Measurements from ENCODE around the gene CSGALNACT2.
"Not testable (repeated sequence)": the region's sequence is repeated elsewhere in the genome, so short reads cannot be mapped to it uniquely, and the experiment has no call there.

CSGALNACT2 gene

DNA sequence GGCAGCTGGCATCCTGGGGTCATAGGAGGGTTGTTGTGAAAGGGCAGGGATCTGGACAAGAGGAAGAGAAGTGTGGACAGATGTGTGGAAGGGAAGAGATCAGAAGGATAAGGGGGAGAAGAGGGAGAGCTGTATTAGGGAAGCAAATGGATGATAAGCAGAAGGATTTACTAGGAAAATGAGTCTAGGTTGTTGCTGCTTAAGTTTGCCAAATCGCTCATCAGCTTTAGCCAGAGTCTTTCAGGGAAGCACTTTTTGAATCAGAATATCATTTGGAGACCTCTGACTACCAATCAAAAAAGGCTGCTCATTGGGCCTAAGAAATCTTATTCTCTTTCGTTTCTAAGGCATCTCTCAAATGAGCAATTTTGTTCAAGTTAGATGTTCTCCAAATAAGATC lies 2.6 kb upstream of the CSGALNACT2 start:
- no peaks in the 10 kb centered on the region for H3K36me3 ChIP-seq (ENCODE audit: insufficient read depth, low read length)
- no peaks in the 10 kb centered on the region for H3K4me1 ChIP-seq (ENCODE audit: insufficient read depth, low read length)
- H3K9ac ChIP-seq (ENCODE audit: low read depth, low read length) = no peak overlapping the region
- H3K9me3 ChIP-seq (ENCODE audit: control insufficient read depth, insufficient read depth, low read length) = no peaks in the 10 kb centered on the region

DNA sequence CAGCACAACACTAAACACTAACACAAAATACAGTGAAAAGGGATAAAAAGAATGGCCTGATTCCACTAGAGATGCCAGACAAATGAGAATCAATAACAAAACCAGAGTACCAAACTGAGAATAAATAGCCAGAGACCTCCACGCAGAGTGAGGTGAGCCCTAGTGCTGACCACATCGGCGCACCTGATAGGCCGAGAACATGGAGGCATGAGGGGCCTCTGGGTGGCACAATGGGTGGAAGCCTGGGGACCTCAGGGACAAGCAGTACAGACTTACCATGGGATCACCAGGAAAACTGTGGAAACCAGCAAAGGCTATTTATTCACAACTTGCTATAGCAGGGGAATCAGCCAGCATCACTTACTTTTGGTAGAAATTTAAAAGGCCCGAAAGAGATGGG lies 1.8 kb upstream of the CSGALNACT2 start:
- no peaks in the 10 kb centered on the region for H3K9me3 ChIP-seq (ENCODE audit: control insufficient read depth, insufficient read depth, low read length)
- no peaks in the 10 kb centered on the region for H3K36me3 ChIP-seq (ENCODE audit: insufficient read depth, low read length)

DNA sequence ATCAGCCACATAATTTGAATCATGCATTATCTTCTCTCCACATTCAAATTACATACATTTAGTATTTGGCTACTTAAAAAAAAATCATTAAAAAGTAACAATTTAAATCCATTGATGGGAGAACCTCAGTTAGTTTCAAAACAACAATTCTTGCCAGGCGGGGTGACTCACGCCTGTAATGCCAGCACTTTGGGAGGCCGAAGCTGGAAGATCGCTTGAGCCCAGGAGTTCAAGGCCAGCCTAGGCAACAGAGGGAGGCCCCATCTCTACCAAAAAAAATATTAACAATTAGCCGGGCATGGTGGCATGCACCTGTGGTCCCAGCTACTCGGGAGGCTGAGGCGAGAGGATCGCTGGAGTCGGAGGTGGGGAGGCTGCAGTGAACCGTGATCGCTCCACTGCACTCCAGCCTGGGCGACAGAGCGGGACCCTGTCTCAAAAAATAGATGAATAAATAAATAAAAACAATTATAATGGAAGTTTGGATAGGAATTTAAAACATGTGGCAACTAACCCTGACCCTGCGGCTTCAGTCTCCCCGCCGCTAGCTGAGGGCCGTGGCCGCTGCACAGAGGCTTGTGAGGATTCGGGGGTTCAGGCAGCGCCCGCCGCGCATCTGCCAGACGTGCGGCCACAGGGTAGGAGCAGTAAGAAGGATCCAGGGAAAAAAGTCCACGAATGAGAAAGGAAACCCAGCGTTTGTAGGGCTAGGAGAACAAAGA lies 1.1 kb upstream of the CSGALNACT2 start:
- Histone ChIP-seq H3K9me3 (ENCODE audit: control insufficient read depth, insufficient read depth, low read length) (no peaks in the 10 kb centered on the region), H3K9ac (ENCODE audit: low read depth, low read length) (peak overlapping the region; percentile 94; the same call in 1 of the 2 replicates), H3K36me3 (ENCODE audit: insufficient read depth, low read length) (no peaks in the 10 kb centered on the region), H3K4me1 (ENCODE audit: insufficient read depth, low read length) (no peaks in the 10 kb centered on the region)

More for the DNA sequence above, 1.8 kb upstream of the CSGALNACT2 start:
- no peak overlapping the region for H3K9ac ChIP-seq (ENCODE audit: low read depth, low read length)
- H3K4me1 ChIP-seq (ENCODE audit: insufficient read depth, low read length) = no peaks in the 10 kb centered on the region

DNA sequence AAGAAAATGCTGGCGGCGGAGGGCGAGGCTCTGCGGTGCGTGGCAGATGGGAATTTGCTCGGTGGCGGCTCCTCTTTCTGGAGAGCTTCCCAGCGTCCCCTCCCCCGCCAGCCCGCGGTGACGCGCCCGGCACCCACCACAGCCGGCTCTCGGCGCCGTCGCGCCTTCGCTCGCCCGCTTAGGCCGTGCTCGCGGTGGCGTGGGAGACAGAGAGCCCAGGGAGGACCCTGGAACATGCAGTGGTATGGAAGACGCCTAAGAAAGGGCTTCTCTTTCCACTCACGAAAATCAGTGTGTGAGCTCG lies 576 bp upstream of the CSGALNACT2 start:
- Histone ChIP-seq H3K9ac (ENCODE audit: low read depth, low read length) (peak overlapping the region; percentile 94), H3K4me1 (ENCODE audit: insufficient read depth, low read length) (no peaks in the 10 kb centered on the region), H3K9me3 (ENCODE audit: control insufficient read depth, insufficient read depth, low read length) (no peaks in the 10 kb centered on the region), H3K36me3 (ENCODE audit: insufficient read depth, low read length) (no peaks in the 10 kb centered on the region)

DNA sequence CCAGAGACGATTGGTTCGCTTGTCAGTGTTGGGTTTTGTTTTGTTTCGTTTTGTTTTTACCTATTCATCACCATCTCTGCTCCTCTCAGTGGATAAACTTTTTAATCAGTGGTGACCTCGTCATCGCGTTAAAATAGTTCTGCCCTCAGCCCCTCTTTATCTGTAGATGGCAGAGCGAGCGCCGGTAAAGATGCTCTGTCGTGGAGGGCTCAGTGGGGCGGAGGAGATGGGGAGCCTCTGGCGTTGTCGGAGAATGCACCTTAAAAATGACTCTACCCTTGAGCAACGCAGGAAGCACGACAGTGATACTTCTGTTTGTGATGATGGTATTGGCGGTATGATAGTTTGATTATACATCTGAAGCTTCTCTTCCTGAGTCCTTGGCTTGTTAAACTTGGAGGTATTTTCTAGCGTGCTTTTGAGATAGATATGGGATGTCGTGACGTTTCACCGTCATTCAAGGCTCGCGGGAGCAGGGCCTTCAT lies 554 bp downstream of the CSGALNACT2 start:
- no peaks in the 10 kb centered on the region for H3K9me3 ChIP-seq (ENCODE audit: control insufficient read depth, insufficient read depth, low read length)
- peak overlapping the region; percentile 94; the same call in 1 of the 2 replicates for H3K9ac ChIP-seq (ENCODE audit: low read depth, low read length)
- H3K36me3 ChIP-seq (ENCODE audit: insufficient read depth, low read length) = no peaks in the 10 kb centered on the region
- no peaks in the 10 kb centered on the region for H3K4me1 ChIP-seq (ENCODE audit: insufficient read depth, low read length)

DNA sequence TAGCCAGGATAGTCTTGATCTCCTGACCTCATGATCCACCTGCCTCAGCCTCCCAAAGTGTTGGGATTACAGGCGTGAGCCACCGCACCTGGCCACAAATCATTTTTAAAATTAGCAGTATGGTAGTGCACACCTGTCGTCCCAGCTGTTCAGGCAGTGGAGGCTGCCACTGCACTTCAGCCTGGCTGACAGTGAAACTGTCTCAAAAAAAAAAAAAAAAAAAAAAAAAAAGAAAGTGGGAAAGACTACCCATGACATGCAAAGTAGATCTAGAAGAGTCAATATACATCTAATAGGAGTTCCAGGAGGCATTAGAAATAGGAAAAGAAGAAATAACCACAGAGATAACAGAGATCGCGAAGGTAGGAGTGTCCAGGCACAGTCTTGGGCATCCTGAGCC lies 3.2 kb downstream of the CSGALNACT2 start:
- H3K9me3 ChIP-seq (ENCODE audit: control insufficient read depth, insufficient read depth, low read length) = no peaks in the 10 kb centered on the region
- no peak overlapping the region for H3K9ac ChIP-seq (ENCODE audit: low read depth, low read length)
- H3K4me1 ChIP-seq (ENCODE audit: insufficient read depth, low read length) = no peaks in the 10 kb centered on the region
- H3K36me3 ChIP-seq (ENCODE audit: insufficient read depth, low read length) = no peaks in the 10 kb centered on the region

DNA sequence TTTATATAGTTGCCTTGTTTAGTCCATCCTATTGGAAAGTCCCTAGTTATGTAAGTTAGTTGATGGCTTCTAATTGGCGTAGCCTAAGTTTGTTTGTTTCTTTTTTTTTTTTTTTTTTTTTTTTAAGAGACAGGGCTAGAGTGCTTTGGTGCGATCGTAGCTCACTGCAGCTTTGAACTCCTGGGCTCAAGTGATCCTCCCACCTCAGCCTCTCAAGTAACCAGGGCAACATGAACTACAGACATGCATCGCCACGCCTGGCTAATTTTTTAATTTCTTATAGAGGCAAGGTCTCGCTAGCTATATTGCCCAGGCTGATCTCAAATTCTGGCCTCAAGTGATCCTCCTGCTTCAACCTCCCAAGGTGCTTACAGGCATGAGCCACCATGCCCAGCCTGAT lies 7.1 kb downstream of the CSGALNACT2 start:
- H3K4me1 ChIP-seq (ENCODE audit: insufficient read depth, low read length) = no peaks in the 10 kb centered on the region
- H3K9ac ChIP-seq (ENCODE audit: low read depth, low read length) = no peak overlapping the region
- no peaks in the 10 kb centered on the region for H3K36me3 ChIP-seq (ENCODE audit: insufficient read depth, low read length)
- H3K9me3 ChIP-seq (ENCODE audit: control insufficient read depth, insufficient read depth, low read length) = no peaks in the 10 kb centered on the region; the same call in 1 of the 2 replicates

DNA sequence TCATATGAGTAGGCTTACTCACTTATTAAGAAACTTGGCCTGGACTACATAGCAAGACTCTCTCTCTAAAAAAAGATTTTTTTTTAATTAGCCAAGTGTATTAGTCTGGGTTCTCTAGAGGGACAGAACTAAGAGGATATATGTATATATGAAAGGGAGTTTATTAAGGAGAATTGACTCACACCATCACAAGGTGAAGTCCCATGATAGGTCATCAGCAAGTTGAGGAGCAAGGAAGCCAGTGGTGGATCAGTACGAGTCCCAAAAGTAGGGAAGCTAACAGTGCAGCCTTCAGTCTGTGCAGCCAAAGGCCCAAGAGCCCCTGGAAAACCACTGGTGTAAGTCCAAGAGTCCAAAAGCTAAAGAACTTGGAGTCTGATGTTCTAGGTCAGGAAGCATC lies 7.7 kb downstream of the CSGALNACT2 start:
- H3K9me3 ChIP-seq (ENCODE audit: control insufficient read depth, insufficient read depth, low read length); H3K4me1 ChIP-seq (ENCODE audit: insufficient read depth, low read length); H3K36me3 ChIP-seq (ENCODE audit: insufficient read depth, low read length); H3K9ac ChIP-seq (ENCODE audit: low read depth, low read length): not testable (repeated sequence)

DNA sequence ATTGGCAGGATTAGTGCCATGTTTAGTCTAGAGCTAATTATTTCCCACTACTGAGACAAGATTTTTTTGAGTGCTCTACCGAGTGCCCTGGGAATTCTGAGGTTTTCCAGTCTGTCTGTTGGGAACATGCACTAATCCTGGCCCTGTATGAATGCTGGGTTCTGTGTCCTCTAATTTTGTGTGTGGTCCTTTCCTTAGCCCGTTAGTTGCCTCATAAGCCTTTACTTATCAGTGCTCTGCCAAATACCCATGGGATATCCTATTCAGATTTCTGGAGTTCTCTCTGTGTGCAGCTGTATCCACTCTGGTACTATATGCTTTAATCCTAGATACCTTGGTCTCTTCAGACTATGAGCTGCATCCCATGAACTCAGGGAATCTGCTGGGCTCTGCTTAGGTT lies 13.1 kb downstream of the CSGALNACT2 start:
- Histone ChIP-seq H3K36me3 (ENCODE audit: insufficient read depth, low read length) (no peaks in the 10 kb centered on the region), H3K9me3 (ENCODE audit: control insufficient read depth, insufficient read depth, low read length) (no peaks in the 10 kb centered on the region; the same call in 1 of the 2 replicates), H3K4me1 (ENCODE audit: insufficient read depth, low read length) (peaks cover 8% of the 10 kb centered on the region), H3K9ac (ENCODE audit: low read depth, low read length) (no peak overlapping the region)

DNA sequence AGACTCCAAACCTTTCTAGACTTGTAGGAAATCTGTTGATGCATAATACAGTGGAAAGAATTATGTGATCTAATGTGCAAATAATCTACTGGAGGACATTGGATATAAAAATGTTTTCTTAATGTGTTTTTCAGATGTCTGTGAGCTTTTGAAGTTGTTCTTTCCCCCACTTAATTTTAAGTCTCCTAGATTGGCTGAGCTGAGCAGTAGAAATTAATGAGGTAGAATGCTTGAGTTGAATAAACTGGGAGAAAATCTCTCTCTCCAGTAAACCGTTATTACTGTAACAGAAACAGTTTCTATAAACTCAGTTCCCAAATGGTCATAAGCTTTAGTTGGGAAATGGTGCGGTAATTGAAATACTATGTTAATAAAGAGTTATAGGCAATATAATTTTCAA lies 15.7 kb downstream of the CSGALNACT2 start:
- no peak overlapping the region for H3K9ac ChIP-seq (ENCODE audit: low read depth, low read length)
- H3K36me3 ChIP-seq (ENCODE audit: insufficient read depth, low read length) = no peaks in the 10 kb centered on the region
- no peaks in the 10 kb centered on the region for H3K9me3 ChIP-seq (ENCODE audit: control insufficient read depth, insufficient read depth, low read length)
- peaks cover 8% of the 10 kb centered on the region for H3K4me1 ChIP-seq (ENCODE audit: insufficient read depth, low read length)

DNA sequence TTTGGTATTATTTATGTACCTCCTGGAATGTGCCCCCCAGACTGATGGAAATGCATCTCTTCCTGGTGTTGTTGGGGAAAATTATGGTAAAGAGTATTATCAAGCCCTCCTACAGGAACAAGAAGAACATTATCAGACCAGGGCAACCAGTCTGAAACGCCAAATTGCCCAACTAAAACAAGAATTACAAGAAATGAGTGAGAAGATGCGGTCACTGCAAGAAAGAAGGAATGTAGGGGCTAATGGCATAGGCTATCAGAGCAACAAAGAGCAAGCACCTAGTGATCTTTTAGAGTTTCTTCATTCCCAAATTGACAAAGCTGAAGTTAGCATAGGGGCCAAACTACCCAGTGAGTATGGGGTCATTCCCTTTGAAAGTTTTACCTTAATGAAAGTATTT lies 17.0 kb downstream of the CSGALNACT2 start:
- Histone ChIP-seq H3K9ac (ENCODE audit: low read depth, low read length) (no peak overlapping the region), H3K4me1 (ENCODE audit: insufficient read depth, low read length) (peaks cover 8% of the 10 kb centered on the region), H3K9me3 (ENCODE audit: control insufficient read depth, insufficient read depth, low read length) (no peaks in the 10 kb centered on the region), H3K36me3 (ENCODE audit: insufficient read depth, low read length) (no peaks in the 10 kb centered on the region)

DNA sequence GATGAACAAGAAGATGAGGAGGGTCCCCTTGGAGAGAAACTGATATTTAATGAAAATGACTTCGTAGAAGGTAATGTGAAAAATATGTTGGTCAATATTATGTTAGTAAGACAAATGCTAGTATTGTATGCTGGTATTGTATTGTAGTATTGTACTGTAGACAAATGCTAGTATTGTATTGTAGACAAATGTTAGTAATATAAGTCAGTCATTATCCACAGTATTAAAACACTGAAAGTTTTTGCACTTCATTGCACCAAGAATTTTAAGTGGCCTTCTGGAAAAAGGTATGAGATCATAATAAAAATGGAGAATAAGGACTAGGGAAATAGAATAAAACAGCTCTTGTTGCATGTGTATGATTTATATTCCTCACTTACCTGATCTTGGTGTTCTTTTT lies 17.5 kb downstream of the CSGALNACT2 start:
- Histone ChIP-seq H3K9me3 (ENCODE audit: control insufficient read depth, insufficient read depth, low read length) (no peaks in the 10 kb centered on the region), H3K36me3 (ENCODE audit: insufficient read depth, low read length) (no peaks in the 10 kb centered on the region), H3K4me1 (ENCODE audit: insufficient read depth, low read length) (peaks cover 8% of the 10 kb centered on the region), H3K9ac (ENCODE audit: low read depth, low read length) (no peak overlapping the region)

DNA sequence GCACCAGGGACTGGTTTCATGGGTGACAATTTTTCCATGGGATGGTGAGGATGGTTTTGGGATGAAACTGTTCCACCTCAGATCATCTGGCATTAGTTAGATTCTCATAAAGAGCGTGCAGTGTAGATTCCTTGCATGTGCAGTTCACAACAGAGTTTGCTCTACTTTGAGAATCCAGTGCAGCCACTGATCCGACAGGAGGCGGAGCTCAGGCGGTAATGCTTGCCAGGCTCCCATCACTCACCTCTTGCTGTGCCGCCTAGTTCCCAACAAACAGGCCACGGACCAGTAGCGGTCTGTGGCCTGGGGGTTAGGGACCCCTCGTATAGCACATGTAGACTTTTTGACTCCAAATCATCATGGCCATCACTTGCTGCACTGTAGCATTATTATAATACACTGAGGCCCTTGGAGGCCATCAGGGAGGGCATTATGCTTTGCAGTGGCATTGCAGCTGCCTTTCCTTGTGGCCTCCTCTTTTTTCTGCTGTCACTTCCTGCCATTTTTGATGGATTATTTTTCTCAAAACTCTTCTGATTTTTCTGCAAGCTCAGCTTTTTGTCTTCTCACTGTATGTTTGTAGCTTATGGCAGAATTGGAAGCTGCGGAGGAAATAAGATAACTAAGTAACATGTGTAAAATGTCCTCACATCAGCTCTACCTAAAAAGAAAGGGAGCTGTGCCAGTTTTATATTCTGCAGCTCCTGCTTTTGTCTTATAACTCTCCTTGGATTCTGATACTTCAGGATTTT lies 18.5 kb downstream of the CSGALNACT2 start:
- Histone ChIP-seq H3K36me3 (ENCODE audit: insufficient read depth, low read length) (no peaks in the 10 kb centered on the region), H3K9ac (ENCODE audit: low read depth, low read length) (no peak overlapping the region), H3K4me1 (ENCODE audit: insufficient read depth, low read length) (peaks cover 1% of the 10 kb centered on the region; the same call in 1 of the 2 replicates), H3K9me3 (ENCODE audit: control insufficient read depth, insufficient read depth, low read length) (no peaks in the 10 kb centered on the region)

DNA sequence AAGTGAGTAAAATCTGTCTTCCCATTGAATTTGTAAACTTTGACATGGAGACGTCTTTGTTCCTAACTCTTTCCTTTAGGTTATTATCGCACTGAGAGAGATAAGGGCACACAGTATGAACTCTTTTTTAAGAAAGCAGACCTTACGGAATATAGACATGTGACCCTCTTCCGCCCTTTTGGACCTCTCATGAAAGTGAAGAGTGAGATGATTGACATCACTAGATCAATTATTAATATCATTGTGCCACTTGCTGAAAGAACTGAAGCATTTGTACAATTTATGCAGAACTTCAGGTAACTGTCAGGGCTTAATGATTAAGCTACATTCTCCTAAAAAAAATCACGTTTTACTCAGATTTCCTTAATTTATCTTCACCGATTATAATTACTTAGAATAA lies 20.4 kb downstream of the CSGALNACT2 start:
- Histone ChIP-seq H3K9ac (ENCODE audit: low read depth, low read length) (no peak overlapping the region), H3K9me3 (ENCODE audit: control insufficient read depth, insufficient read depth, low read length) (no peaks in the 10 kb centered on the region), H3K4me1 (ENCODE audit: insufficient read depth, low read length) (no peaks in the 10 kb centered on the region), H3K36me3 (ENCODE audit: insufficient read depth, low read length) (no peaks in the 10 kb centered on the region)

Measured in ES-I3 (cell line).